ENCODE data around the gene PROS1.
"Not testable (repeated sequence)": the region's sequence is repeated elsewhere in the genome, so short reads cannot be mapped to it uniquely, and the experiment has no call there.

PROS1 gene

DNA sequence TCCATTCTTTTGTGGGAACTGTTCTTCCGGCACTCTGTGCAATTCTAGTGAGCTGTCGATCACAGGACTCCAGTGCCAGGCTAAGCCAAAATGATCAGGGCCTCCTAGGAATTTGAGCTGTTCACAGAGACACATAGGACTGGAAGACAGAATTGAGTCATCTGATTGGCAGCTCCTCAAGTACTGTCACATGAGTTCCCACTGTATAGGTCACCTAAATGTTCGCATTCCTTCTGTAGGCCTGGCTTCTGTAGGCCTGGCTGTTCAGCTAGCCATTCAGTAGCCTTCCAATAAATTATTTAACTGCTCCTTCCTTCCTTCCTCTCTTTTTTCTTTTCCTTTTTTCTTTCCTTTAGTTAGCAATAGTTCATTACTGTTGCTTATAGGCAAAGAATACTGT is 4.3 kb downstream of the PROS1 start:
- DNase-seq (ENCODE audit: low read depth in 2 of 2), result no peak

DNA sequence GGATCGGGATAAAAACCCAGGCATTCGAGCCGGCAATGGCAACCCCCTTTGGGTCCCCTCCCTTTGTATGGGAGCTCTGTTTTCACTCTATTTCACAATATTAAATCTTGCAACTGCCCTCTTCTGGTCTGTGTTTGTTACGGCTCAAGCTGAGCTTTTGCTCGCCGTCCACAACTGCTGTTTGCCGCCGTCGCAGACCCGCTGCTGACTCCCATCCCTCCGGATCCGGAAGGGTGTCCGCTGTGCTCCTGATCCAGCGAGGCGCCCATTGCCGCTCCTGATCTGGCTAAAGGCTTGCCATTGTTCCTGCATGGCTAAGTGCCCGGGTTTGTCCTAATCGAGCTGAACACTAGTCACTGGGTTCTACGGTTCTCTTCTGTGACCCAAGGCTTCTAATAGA is 8.6 kb downstream of the PROS1 start:
- DNase-seq (ENCODE audit: low read depth in 2 of 2), result not testable (repeated sequence)

DNA sequence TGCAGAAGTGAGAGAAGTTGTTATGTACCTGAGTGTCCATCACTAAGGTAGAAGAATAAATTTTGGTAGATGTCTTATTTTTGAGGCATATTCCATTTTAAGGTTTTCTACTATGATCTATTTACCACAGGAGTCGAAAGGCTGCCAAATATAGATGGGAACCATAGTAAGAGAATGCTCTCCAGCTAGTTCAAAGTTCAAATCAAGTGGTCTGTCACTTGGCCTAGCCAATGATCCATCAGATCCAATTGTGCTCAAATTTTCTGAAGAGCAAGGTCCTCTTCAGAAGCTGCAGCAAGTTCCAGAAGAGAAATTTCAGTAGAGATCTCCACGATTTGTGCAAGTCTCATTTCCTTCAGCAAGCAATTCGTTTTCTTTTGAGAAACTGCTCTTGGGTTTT is 10.9 kb downstream of the PROS1 start:
- DNase-seq (ENCODE audit: low read depth in 2 of 2), result no peak

DNA sequence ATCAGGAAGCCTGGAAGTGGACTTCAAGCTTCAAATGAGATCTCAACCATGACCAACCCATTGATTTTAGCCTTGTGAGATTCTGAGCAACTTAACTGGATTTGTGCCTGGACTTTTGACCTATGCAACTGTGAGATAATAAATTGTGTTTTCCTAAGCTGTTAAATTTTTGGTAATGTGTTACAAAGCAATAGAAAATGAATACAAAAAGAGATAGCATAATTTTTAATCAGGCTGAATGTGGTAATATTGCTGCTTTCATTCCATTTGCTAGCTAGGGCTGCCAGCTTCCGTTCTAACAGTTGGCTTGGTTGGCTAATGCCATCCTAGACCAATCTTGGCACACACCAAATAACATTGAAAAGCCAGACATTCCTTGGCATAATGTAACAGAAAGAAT is 12.2 kb downstream of the PROS1 start:
- DNase-seq (ENCODE audit: low read depth in 2 of 2), result no peak

DNA sequence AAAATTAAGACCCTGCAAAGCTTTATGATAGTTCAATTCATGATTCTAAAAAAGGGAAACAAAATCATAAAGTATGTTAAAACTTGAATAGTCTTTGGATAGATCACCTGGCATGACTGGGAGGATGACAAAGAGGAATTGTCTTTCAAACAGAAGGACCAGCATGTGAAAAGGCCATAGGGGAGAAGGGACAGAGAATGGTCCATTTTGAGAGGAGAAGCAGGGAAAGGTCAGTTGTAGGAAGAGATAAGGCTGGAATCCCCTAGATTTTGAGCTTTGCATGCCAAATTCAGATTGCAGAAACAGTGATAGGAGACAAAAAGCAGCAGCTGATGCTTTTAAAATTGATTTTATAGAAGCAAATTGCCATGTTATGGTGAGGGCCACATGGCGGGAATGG is 12.7 kb downstream of the PROS1 start:
- DNase-seq (ENCODE audit: low read depth in 2 of 2), result no peak

DNA sequence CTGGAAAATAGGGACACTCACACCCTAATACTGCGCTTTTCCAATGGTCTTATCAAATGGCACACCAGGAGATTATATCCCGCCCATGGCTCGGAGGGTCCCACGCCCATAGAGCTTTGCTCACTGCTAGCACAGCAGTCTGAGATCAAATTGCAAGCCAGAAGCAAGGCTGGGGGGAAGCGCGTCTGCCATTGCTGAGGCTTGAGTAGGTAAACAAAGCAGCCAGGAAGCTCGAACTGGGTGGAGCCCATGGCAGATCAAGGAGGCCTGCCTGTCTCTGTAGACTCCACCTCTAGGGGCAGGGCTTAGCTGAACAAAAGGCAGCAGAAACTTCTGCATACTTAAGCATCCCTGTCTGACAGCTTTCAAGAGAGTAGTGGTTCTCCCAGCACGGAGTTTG is 23.7 kb downstream of the PROS1 start:
- DNase-seq (ENCODE audit: low read depth in 2 of 2), result not testable (repeated sequence)

DNA sequence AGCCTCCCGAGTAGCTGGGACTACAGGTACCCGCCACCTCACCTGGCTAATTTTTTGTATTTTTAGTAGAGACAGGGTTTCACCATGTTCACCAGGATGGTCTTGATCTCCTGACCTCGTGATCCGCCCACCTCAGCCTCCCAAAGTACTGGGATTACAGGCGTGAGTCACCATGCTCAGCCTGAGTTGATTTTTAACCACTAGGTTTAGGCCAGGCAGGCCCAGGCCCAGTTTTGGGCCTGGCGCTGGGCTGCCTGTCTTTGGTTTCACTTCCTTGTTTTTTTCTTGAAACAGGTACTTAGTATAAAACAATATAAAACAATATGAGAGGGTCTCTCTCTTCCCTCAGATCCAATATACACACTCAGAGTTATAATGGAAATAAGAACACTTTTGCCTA is 36.2 kb downstream of the PROS1 start:
- DNase-seq (ENCODE audit: low read depth in 2 of 2), result not testable (repeated sequence)

DNA sequence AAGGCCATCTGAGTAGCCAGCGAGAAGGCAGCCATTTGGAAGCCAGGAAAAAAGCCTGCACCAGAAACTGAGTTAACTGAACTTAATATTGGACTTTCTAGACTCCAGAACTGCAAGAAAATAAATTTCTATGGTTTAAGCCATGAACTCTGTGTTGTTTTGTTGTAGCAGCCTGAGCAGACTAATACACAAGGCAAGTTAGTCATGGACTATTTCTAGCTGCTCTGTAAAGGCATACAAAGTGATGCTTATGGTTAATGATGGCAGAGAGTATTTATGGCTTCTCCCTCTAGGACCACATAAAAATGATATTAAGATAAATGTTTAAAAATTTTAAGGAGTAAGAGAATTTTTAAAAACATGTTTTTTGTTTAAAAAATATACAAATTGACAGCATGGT is 37.1 kb downstream of the PROS1 start:
- DNase-seq (ENCODE audit: low read depth in 2 of 2), result no peak

DNA sequence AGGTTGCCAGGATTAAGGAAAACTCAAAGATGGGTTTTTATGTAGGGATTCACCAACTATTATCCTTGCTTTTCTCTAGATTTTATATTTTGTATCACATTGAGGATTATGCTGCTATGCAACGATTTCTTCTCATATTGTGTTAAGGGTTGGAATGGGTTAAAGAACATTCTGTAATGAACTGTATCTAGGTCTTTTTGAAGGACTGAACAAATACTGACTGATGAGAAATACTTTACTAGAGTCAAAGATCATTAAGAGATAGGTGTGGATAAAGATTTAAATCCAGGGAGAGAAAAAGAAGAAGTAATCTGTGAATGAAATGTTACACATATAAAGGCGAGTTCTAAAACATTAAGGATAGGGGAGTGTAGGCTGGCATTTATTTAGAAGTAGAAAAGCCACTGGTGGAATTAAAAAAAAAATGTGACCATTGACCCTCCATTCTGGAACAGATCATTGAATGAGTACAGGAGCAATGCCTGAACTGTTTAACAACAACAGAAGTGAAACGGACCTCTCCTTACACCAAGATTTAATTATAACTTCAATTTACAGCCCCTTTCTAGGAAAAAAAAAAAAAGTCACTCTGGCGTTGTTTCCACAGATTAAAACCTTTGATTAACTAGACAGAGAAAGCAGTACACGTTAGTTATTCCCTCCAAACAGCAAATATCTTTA is 39.2 kb downstream of the PROS1 start:
- DNase-seq (ENCODE audit: low read depth in 2 of 2), result no peak

DNA sequence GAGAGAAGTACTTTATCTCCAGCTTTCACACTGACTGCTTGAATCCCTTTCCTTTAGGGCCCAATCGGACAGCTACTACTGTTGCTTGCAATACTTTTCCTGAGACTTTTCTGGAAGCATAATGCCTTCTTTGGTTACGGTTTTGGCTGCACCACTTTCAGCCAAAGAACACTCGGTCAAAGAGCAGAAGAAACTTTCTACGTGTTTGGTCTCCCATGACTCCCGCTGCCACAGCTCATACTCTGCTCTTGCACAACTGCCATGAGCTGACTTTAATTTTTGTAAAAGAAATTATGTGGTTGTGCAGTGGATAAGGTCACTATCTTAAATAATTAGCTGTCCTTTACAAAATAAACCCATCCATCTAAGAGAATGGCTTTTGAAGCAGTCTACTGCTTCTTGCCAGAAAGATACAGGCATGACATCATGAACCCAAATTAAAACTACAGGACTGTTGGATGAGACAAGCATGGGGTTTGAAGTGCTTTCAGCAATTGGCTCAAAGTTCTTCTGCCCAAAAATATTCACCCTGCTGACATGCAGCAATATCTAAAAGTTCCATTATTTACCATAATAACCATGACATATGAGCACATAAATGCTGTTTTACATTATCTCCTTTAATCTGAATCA is 42.0 kb downstream of the PROS1 start:
- no peak for DNase-seq (ENCODE audit: low read depth in 2 of 2)

DNA sequence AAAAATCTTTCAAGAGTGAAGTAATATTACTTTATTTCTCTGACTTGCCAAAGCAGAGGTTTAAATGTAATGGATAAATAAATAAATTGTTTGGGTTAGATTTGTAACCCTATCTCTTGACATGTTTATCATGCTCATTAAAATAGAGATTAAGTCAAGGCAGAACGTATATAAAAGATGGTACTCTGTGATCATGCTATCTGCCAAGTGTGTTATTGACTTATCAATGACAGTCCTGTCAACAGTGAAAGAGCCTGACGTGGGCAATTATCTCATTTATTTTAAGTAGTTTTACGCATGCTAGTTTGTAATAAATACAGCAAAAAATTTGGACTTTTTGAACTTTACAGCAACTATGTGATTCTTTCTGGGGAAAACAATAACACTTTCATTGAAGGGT is 43.7 kb downstream of the PROS1 start:
- no peak for DNase-seq (ENCODE audit: low read depth in 2 of 2)

DNA sequence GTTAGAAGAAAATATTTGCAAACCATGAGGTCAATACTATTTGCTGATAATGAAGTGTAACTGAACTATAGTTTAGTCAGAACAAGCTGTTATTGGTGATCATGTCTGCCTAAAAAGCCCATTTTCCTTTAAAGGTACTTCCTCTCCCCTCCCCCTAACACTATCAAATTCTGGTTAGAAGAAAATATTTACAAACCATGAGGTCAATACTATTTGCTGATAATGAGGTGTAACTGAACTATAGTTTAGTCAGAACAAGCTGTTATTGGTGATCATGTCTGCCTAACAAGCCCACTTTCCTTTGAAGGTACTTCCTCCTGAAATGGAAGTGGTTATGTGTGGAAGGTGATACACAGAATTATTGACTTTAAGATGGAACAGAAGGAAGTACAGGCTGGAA is 46.9 kb downstream of the PROS1 start:
- DNase-seq (ENCODE audit: low read depth in 2 of 2), result no peak

DNA sequence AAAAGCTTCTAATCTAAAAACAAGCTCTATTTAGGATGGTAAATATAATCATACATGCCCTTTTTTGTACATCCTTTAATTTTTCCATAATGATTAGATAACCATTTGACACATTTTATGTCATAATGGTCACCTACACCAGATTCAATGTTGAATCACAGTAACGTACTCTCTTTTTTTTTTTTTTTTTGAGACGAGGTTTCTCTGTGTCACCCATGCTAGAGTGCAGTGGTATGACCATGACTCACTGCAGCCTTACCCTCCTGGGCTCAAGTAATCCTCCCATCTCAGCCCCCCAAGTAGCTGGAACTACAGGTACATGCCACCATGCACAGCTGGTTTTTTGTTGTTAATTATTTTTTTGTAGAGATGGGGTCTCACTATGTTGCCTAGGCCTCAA is 49.2 kb downstream of the PROS1 start:
- no peak for DNase-seq (ENCODE audit: low read depth in 2 of 2)

DNA sequence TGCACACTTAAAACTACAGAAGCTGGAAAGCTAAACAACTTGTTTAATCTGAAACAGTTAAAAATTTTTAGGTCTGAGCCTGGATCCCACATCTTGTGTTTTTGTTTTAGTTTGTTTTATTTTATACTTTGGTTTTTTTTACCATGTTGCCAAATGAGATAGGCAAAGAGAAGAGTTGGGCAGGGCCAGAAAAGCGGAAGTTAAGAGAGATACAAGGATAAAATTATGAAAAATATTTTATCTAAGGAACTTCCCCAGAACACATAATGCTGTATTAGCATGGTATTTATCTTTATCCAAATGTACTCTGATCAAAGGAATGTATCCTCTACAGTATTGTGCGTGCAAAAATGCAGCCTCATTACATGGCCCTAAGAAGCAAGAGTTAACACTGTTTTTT is 50.7 kb downstream of the PROS1 start:
- DNase-seq (ENCODE audit: low read depth in 2 of 2), result no peak

DNA sequence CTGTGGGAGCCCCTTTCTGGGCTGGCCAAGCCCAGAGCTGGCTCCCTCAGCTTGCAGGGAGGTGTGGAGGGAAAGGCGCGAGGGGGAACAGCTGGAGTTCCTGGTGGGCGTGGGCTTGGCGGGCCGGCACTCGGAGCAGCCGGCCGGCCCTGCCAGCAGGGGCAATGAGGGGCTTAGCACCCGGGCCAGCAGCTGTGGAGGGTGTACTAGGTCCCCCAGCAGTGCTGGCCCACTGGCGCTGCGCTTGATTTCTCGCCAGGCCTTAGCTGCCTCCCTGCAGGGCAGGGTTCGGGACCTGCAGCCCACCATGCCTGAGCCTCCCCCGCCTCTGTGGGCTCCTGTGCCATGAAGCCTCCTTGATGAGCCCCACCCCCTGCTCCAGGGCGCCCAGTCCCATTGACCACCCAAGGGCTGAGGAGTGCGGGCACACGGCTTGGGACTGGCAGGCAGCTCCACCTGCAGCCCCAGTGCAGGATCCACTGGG is 56.1 kb downstream of the PROS1 start:
- DNase-seq (ENCODE audit: low read depth in 2 of 2), result not testable (repeated sequence)

DNA sequence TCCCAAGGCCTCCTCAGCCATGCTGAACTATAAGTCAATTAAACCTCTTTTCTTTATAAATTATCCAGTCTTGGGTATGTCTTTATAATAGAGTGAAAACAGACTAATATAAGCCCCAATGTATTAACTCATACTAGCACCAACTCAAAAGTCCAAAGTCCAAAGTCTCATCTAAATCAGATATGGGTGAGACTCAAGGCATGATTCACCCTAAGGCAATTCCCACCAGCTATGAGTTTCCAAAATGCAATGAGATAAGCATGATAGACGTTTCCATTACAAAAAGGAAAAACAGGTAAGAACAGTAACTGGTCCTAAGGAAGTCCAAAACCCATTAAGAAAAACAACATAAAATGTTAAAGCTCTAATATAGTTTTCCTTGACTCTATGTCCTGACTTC is 60.1 kb downstream of the PROS1 start:
- DNase-seq (ENCODE audit: low read depth in 2 of 2), result not testable (repeated sequence)

DNA sequence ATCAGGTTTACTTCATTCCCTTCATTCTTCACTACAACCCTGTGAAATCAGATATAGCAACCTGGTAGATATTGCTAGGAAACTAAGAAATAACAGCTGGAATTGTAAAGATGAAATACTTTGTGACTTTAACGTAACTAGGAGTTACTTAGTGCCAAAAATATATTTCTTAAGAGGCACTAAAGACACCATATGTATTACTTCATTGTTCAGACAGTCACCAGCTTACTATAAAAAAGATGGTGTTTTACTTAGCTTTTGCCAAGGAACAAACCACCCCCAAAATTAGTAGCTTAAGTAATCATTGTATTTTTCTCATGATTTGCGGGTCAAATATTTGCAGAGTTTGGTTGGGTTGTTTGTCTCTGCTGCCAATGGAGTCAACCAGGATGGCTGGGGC is 62.5 kb downstream of the PROS1 start:
- no peak for DNase-seq (ENCODE audit: low read depth in 2 of 2)

DNA sequence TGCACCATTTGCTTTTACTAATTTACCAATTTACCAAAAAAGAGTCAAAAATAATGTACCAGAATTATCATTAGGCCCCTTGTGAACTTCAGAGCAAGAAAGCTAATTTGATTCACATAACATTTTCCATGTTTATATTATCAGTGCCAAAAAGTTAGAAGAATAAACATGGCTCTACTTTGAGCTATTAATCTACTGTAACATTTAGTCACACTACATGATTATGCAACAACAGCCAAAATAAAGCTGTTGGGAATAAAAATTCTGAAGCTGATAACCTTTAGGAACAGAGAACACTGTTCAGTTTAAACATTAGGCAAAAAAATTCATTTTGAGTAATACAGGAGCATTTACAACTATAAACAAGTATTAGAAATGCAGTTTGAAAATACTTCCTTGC is 63.6 kb downstream of the PROS1 start:
- no peak for DNase-seq (ENCODE audit: low read depth in 2 of 2)

DNA sequence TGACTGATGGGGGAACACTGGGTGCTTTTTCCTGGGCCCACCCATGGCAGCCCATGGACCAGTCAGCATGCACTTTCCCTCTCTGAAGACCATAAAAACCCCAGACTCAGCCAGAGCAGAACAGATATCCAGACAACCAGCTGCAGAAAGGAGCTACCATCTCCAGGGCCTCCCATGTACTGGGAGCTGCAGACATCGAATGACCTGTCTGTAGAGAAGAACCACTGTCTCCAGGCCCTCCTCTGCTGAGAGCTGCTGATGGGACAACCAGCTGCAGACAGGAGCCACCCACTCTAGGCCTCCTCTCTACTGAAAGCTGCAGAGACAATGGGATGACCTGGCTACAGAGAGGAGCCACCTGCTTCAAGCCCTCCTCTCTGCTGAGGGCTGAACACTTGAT is 66.6 kb downstream of the PROS1 start:
- no peak for DNase-seq (ENCODE audit: low read depth in 2 of 2)

DNA sequence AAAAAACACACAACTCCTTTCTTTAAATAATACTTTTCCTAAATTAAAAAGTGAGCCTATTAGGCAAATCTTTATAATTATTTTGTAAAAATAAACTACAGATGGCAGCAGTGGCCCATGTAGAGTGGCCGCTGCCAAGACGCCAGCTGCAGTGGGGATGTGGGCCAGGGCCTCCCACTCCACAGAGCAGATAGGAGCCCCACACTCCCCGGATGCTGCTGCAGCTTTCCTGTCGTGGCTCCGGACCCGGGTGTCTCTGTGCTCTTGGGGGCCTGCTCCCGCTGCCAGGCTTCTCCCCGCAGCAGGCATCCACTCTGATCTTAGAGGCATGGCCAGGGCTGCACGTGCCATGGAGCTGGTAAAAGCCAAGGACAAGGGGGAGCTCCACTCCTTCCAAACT is 67.5 kb downstream of the PROS1 start:
- DNase-seq (ENCODE audit: low read depth in 2 of 2), result no peak

DNA sequence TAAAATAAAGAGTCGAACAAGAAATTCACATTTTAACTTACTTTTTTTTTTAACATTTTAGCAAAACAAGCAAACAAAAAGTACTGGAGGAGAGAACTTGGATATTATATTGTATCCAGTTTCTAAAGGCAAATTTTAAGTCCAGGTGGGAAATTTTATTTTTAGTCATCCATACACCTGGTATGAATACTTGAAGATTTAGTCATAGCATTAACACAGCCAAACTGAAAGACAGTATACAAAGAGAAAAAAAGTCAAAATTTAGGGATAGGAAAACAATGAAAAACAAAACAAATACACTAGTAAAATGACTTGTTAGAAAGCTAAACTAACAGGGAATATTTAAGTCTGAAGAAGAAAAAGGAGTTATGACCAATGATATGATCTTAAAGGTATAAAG is 69.1 kb downstream of the PROS1 start:
- DNase-seq (ENCODE audit: low read depth in 2 of 2), result no peak

DNA sequence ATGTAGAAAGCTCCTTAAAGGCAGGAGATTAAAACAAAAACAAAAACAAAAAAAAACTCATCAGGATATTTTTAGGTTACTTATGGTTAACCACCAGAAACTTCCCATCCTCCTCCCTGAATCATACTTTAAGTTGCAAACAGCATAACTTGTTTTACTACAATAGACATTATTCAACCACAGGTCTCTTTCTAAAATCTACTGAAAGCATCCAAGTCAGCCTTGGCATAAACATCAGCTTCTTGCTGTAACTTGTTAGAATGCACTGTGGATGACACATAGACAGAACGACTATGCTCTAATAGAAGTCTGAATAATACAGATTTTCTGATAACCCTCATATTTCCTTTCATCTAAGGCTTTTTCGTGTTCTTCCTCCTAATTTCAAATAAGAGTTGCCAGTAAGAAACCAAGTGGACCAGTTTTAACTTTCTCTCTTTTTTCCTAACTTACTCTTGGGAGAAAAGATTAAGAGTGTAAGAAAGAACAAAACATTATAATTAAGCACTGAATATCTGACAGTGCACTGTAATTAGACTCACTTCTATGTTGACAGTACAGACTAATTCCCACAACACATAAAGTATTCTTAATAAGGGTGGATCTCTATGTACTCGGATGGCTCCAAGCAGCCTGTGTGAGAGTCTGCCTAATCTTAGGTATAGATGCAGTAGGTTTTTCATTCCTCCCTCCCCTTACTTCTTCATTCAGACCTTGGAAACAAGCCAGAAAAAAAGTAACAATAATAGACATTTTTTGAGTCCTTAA is 95.3 kb downstream of the PROS1 start:
- not testable (repeated sequence) for DNase-seq (ENCODE audit: low read depth in 2 of 2)

DNA sequence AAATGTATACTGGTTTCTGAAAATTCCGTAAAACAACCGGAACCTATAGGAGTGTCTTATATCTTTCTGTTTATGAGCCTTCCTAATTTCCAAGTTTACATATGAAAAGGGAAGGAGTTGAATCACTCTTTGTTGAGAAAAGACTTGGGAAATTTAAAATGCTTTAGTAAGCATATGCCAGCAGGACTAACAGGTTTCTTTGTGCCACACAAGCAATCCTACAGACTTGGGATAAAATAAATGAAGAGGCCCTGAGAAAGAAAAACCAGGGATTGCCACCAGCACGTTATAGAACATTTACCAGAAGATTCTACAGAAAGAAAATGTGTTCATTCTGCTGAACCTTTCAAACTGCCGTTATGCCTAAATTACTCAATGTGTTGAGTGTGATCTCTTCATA is 96.3 kb downstream of the PROS1 start:
- DNase-seq (ENCODE audit: low read depth in 2 of 2), result not testable (repeated sequence)
